A549 (cell line): ENCODE results near the gene NCAPH2.

ENCODE experiments used
- CEBPB ChIP-seq, 2 experiments: fragments of >200 bp in 1 of 2; sonication (Bioruptor Twin) in 1 of 2; formaldehyde crosslinking in 1 of 2; IDR thresholded peaks; 2 replicates each; pipeline ENCODE4 v1.6.1; 2012 to 2016
- CHD2 ChIP-seq: fragments of 150-350 bp; IDR thresholded peaks from 2 replicates; pipeline ENCODE4 v1.6.1; 2014; ENCODE audit warnings: low read length; ENCODE audit not compliant: partially characterized antibody
- POLR2A ChIP-seq: IDR thresholded peaks from 2 replicates; pipeline ENCODE4 v1.6.1; 2012; ENCODE audit warnings: mild to moderate bottlenecking, low read length
- TF ChIP-seq, protein P1 (sequence below): IDR thresholded peaks from 2 replicates; pipeline ENCODE4 v1.6.1; 2012

DNA sequence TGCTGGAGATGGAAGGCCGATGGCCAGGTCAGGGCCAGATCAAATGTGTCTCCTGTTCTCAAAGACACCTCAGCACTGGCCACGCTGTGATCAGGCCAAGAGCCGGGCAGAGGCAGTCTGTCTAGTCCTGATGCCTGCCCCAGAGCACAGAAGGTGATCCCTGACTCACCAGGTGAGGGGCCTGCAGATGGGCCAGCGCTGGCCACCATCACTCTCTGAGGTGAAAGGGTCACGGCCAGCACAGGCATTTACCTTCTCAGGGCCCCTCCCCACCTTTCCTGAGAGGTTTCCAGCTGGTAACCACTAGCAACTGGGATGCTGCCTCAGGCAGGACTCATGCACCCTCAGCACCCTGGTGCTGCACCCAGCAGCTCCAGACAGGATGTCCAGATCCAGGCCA is 36.1 kb upstream of the NCAPH2 start:
- TF ChIP-seq CHD2 (no peak), CEBPB (IDR thresholded peaks at IDR 0.05) (no peak), POLR2A (no peak)
- TF ChIP-seq, protein P1, sequence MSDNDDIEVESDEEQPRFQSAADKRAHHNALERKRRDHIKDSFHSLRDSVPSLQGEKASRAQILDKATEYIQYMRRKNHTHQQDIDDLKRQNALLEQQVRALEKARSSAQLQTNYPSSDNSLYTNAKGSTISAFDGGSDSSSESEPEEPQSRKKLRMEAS = no peak
